ENCODE data around the gene FRMPD4. TPM values are rescaled to one million over a fixed set of nuclear protein-coding genes. Genes with fewer than 3 reads are reported as not detected.

FRMPD4 gene
- total RNA-seq, 1 experiment from 2014 or later, result 0.24 TPM

DNA sequence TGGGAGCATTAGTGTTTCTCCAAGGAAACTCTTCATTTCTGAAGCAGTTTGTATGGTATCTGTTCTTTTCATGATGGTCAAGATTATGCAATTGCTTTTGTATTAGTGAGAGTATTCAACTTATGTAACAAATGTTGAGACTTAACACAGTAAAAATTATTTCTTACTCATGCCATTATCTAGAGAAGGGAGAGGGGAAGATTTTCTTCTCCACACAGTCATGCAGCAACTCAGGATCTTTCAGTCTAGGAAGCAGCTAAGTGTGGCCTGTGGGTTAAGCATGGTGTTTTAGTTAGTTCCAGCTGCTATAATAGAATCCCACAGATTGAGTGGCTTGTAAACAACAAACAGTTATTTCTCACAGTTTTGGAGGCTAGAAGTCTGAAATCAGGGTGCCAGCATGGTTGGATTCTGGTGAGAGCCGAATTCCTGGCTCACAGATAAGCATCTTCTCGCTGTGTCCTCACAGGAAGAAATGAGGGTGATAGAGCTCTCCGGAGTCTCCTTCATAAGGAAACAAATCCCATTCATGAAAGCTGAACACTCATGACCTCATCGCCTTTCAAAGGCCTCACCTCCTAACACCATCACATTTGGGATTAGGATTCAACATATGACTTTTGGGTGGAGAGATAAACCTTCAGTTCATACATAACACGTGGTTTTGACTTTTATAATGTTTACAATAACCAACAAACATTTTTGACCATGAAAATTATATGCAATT lies 101.2 kb downstream of the FRMPD4 start:
- Mint-ChIP-seq H3K27ac (no peak overlapping the region), H3K4me1 (no peaks in the 10 kb centered on the region), H3K9me3 (peaks cover 61 to 64% of the 10 kb centered on the region in 2 experiments), H3K4me3 (no peak overlapping the region), H3K27me3 (ENCODE audit: low read depth) (no peaks in the 10 kb centered on the region), H3K36me3 (ENCODE audit: insufficient read depth in 1 of 3, low read depth in 3 of 3) (no peaks in the 10 kb centered on the region)
- H3K18ac ChIP-seq (ENCODE audit: insufficient read length, low read depth, low read length), result no peak overlapping the region
- H3K27me3 ChIP-seq (ENCODE audit: insufficient read depth, low read length), result no peaks in the 10 kb centered on the region
- H2BK5ac ChIP-seq (ENCODE audit: insufficient read length, low read length), result no peak overlapping the region
- no peak overlapping the region for H2AFZ ChIP-seq (ENCODE audit: low read length)
- H3K9ac ChIP-seq (ENCODE audit: extremely low read depth, insufficient read length, low read length), result no peak overlapping the region
- no peak overlapping the region for H3K56ac ChIP-seq (ENCODE audit: insufficient read length, low read depth, low read length)
- H3K4ac ChIP-seq (ENCODE audit: low read depth, low read length), result no peak overlapping the region
- TF ChIP-seq CTCF (conservative IDR thresholded peaks at IDR 0.05), result no peak
- H2BK120ac ChIP-seq (ENCODE audit: low read depth, low read length, poor library complexity, severe bottlenecking), result no peak overlapping the region
- H3K9me3 ChIP-seq (ENCODE audit: control insufficient read depth, low read depth, low read length), result no peaks in the 10 kb centered on the region
- DNase-seq, result no peak
- H4K91ac ChIP-seq (ENCODE audit: insufficient read length, low read depth, low read length), result no peak overlapping the region
- no peak overlapping the region for H3T11ph ChIP-seq (ENCODE audit: low read length)
- no peaks in the 10 kb centered on the region for H3K79me2 ChIP-seq (ENCODE audit: insufficient read depth, low read length)
- no peaks in the 10 kb centered on the region for H3K79me1 ChIP-seq (ENCODE audit: insufficient read depth, low read depth, low read length, poor library complexity, severe bottlenecking)
- H2AK5ac ChIP-seq (ENCODE audit: insufficient read length, low read length), result no peak overlapping the region
- WGBS (ENCODE audit: extremely low coverage, insufficient read length, low lambda C conversion rate), result no CpG with 5 or more reads among the region's 5 CpGs
- H2BK20ac ChIP-seq (ENCODE audit: low read depth, low read length, poor library complexity, severe bottlenecking), result no peak overlapping the region
- H2BK12ac ChIP-seq (ENCODE audit: insufficient read length, low read depth, low read length), result no peak overlapping the region
- no peak overlapping the region for H4K5ac ChIP-seq (ENCODE audit: insufficient read length, low read depth, low read length)
- H3K23ac ChIP-seq (ENCODE audit: insufficient read length, low read depth, low read length), result no peak overlapping the region
- H3K27ac ChIP-seq (ENCODE audit: insufficient read length, low read depth, low read length), result no peak overlapping the region
- no peak overlapping the region for H3K14ac ChIP-seq (ENCODE audit: insufficient read depth, low read length)
- no peak overlapping the region for H2BK15ac ChIP-seq (ENCODE audit: low read depth, low read length)
- no peak overlapping the region for H3K4me2 ChIP-seq (ENCODE audit: insufficient read depth, insufficient read length, low read length)
- H3K4me1 ChIP-seq (ENCODE audit: insufficient read depth, low read length), result no peaks in the 10 kb centered on the region
- no peaks in the 10 kb centered on the region for H4K20me1 ChIP-seq (ENCODE audit: control insufficient read depth, insufficient read depth, insufficient read length)
- no peaks in the 10 kb centered on the region for H3K23me2 ChIP-seq (ENCODE audit: insufficient read length, low read depth, low read length, poor library complexity, severe bottlenecking)
- H4K8ac ChIP-seq (replicated peaks; ENCODE audit: insufficient read length, low read depth, low read length), result no peak overlapping the region

Measured in H9 (cell line).